ENCODE measurements around the gene WDR46. TPM values are rescaled to one million over a fixed set of nuclear protein-coding genes. Genes with fewer than 3 reads are reported as not detected.
"Not testable (repeated sequence)": the region's sequence is repeated elsewhere in the genome, so short reads cannot be mapped to it uniquely, and the experiment has no call there.

Gene WDR46
- total RNA-seq, 1 donor from 2014 or later: 17.8 TPM

- ATAC-seq (peak; percentile 15), DNase-seq (ENCODE audit: low spot score) (no peak)
Observed at GRCh38 chr6:33289784-33290315, 811 bp upstream of the WDR46 start.

- ATAC-seq: no peak
- no peak for DNase-seq (ENCODE audit: low spot score)
Observed at GRCh38 chr6:33288141-33288920, 708 bp downstream of the WDR46 start.

GRCh38 chr6:33286946-33287914, 1.8 kb downstream of the WDR46 start:
- ATAC-seq (no peak), DNase-seq (ENCODE audit: low spot score) (no peak)

- ATAC-seq; DNase-seq (ENCODE audit: low spot score): not testable (repeated sequence)
Observed at GRCh38 chr6:33285214-33285613, 3.8 kb downstream of the WDR46 start.

- DNase-seq (ENCODE audit: low spot score) (no peak), ATAC-seq (no peak)
Observed at GRCh38 chr6:33280539-33280938, 8.5 kb downstream of the WDR46 start.

GRCh38 chr6:33279971-33280511, 9.0 kb downstream of the WDR46 start:
- DNase-seq (ENCODE audit: low spot score) (no peak), ATAC-seq (peak; percentile 47)

GRCh38 chr6:33279257-33279695, 9.8 kb downstream of the WDR46 start:
- ATAC-seq (peak; percentile 11), DNase-seq (ENCODE audit: low spot score) (no peak)

- no peak for DNase-seq (ENCODE audit: low spot score)
- no peak for ATAC-seq
Observed at GRCh38 chr6:33278810-33279209, 10.2 kb downstream of the WDR46 start.

GRCh38 chr6:33278392-33278741, 10.7 kb downstream of the WDR46 start:
- ATAC-seq: no peak
- DNase-seq (ENCODE audit: low spot score): no peak

- DNase-seq (ENCODE audit: low spot score) (no peak), ATAC-seq (no peak)
Observed at GRCh38 chr6:33277663-33278391, 11.2 kb downstream of the WDR46 start.

- ATAC-seq: peak; percentile 56
- peak; percentile 59 for DNase-seq (ENCODE audit: low spot score)
Observed at GRCh38 chr6:33276864-33277662, 12.0 kb downstream of the WDR46 start, which contains the start of gene B3GALT4. TSS of gene B3GALT4 (plus strand) at chr6:33277123. CDS start at chr6:33277420, 297 bp downstream.

GRCh38 chr6:33276581-33276863, 12.5 kb downstream of the WDR46 start:
- DNase-seq (ENCODE audit: low spot score): no peak
- ATAC-seq: no peak

GRCh38 chr6:33275795-33276580, 13.1 kb downstream of the WDR46 start:
- not testable (repeated sequence) for DNase-seq (ENCODE audit: low spot score); ATAC-seq

- no peak for DNase-seq (ENCODE audit: low spot score)
- no peak for ATAC-seq
Observed at GRCh38 chr6:33273924-33274902, 14.8 kb downstream of the WDR46 start.

GRCh38 chr6:33273129-33273923, 15.7 kb downstream of the WDR46 start:
- DNase-seq (ENCODE audit: low spot score): no peak
- no peak for ATAC-seq

GRCh38 chr6:33272275-33273128, 16.5 kb downstream of the WDR46 start:
- no peak for DNase-seq (ENCODE audit: low spot score)
- peak; percentile 18 for ATAC-seq
